Erythroblast (primary cell): ENCODE data around the gene XPR1.

ENCODE experiments used
- GATA1 ChIP-seq: IDR thresholded peaks from 2 replicates; pipeline ENCODE4 v1.6.1; 2011; ENCODE audit warnings: low read depth, mild to moderate bottlenecking, control low read depth, low read length, moderate library complexity
- POLR2A ChIP-seq: IDR thresholded peaks from 2 replicates; pipeline ENCODE4 v1.6.1; 2011; ENCODE audit warnings: mild to moderate bottlenecking, low read length

- TF ChIP-seq POLR2A (no peak), GATA1 (no peak)
Measured at GRCh38 chr1:180836449-180836848, 204.6 kb downstream of the XPR1 start.
